ENCODE results near the gene SEMA3F.

SEMA3F gene

DNA sequence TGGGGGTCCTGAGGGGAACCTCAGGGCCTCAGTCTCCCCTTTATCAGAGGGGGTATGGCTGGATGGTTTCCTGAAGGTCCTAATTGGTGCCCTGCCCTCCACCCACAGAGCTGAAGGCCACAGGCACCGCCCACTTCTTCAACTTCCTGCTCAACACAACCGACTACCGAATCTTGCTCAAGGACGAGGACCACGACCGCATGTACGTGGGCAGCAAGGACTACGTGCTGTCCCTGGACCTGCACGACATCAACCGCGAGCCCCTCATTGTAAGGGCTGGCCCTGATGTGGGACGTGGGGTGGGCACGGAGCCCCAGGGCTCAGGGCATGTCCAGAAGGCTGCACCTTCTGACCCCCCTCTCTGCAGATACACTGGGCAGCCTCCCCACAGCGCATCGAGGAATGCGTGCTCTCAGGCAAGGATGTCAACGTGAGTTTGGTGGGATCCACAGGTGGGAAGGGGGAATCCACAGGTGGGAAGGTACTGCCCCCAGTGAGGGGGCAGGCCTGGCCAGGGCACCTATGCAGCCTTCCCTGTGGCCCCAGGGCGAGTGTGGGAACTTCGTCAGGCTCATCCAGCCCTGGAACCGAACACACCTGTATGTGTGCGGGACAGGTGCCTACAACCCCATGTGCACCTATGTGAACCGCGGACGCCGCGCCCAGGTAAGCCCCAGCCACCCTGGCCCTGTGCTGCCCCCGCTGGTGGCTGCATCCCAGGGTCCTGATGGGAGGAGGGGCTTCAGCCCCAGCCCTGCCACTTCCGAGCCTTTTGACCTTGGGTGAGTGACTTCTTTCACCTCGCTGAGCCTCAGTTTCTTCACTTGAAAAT, 18.8 kb downstream of the SEMA3F start:
- DNase-seq, result peak; percentile 34

DNA sequence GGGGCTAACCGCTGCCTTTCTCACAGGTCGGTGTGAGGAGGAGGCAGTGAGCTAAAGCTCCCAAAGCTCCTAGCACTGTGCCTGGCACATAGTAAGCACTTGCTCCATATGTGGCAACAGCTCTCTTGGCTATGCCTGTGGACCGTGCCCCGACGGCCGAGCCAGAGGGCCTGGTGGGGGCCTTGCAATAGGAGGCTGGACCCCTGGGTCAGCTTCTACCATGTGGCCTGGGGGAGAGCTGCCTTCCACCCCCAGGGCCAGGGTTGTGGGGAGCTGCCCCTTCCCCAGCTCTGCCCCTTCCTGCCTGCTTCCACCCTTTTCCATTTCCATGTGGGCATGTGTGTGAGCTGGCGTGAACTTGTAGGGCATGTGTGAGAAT, 19.4 kb downstream of the SEMA3F start:
- no peak for DNase-seq

- DNase-seq, result no peak
Measured at GRCh38 chr3:50174947-50175524, 19.9 kb downstream of the SEMA3F start.

DNA sequence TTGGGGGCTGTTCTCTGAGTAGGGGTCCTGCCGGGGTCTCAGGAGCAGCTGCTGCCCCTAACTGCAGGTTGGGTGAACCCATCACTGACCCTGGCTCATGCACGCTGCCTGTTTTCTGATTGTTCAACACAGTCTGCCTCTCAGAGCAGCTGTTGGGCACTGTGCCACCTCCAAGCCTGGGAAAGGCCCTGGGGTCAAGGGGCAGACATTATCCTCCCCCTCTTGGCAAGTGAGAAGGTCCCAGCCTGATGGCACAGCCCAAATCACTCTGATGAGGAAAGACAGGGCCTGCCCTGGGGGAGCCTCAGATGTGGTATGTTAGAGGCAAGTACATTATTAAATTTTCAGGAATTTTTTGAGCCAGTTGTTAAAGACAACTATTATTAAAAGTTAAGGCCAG, 22.2 kb downstream of the SEMA3F start:
- no peak for DNase-seq

DNA sequence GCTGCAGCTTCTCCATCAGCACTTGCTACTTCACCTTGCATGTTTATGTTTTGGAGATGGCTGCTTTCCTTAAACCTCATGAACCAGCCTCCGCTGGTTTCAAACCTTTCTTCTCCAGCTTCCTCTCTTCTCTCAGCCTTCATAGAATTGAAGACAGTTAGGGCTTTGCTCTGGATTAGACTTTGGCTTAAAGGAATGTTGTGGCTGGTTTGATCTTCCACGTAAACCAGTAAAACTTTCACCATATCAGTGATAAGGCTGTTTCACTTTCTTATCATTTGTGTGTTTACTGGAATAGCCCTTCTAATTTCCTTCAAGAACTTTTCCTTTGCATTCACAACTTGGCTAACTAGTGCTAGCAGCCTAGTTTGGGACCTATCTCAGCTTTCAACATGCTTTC, 24.6 kb downstream of the SEMA3F start:
- no peak for DNase-seq

DNA sequence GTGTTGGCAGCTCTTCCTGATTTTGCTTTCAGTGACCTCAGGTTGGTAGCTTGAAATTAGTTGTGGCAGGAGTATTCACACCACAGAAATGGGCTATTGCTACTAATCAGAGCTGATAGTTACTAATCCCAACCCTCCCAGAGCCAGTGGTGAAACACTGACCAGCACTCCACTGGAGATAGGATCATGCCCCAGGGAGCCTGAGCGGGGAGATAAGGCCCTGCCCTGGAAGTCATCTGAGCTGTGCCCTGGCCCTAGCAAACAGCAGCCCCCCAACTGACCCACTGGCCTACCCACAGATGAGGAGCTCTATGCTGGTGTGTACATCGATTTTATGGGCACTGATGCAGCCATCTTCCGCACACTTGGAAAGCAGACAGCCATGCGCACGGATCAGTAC, 26.9 kb downstream of the SEMA3F start:
- no peak for DNase-seq

DNA sequence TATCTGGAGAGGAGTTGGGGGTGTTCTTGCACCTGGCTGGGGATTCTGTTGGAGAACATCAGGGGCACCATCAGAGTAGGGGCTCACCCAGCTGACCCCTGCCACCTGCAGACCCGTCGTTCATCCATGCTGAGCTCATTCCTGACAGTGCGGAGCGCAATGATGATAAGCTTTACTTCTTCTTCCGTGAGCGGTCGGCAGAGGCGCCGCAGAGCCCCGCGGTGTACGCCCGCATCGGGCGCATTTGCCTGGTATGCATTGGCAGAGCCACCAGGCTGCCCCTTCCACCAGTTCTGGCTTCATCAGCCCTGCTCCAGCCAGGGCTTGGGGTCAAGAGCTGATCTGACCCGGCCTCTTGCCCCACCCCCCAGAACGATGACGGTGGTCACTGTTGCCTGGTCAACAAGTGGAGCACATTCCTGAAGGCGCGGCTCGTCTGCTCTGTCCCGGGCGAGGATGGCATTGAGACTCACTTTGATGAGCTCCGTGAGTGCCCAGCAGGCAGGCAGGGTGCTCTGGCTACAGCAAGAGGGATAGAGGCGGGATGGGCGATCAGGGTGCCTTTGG, 27.5 kb downstream of the SEMA3F start:
- DNase-seq, result no peak

DNA sequence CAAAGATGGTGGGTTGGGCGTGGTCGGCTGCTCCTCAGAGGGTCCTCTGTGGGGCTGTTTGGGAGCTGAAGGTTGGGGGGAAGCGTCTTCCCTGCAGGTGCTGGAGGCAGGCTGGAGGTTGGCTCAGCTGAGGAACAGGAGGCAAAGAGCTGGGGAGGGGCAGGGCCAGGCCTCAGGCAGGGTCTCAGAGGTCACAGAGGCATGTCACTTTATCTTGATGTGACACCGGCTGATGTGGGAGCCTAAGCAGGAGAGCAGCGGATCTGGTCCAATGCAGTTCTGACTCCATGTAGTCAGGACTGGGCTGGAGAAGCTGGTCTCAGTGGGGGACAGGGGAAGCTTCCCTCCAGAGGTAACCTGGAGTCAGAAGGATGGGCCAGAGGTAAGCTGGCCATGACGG, 28.6 kb downstream of the SEMA3F start:
- no peak for DNase-seq

DNA sequence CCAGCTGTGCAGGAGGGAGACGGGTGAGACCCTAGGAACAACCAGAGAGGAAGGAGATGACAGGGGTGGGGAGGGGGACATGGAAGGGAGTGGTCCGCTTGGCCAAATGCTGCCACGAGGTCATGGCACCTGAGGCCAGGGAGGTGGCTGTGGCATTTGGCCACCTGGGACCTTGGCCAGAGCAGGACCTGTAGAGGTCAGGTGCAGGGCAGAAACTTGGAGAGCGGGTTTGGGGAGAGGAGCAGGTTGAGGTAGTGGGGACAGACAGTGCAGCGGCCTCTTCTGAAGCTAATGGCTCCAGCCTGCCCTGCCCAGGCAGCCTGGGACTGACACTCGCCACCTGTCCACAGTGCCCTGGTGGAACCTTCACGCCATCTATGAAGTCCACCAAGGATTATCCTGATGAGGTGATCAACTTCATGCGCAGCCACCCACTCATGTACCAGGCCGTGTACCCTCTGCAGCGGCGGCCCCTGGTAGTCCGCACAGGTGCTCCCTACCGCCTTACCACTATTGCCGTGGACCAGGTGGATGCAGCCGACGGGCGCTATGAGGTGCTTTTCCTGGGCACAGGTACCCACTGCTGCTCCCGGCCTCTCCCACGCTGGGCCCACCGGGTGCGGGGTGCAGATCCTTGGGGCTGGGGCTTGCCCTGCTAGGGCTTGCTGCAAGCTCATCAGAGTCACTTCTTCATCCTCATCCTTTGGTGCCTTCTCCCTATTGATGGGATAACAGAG, 29.3 kb downstream of the SEMA3F start:
- DNase-seq, result no peak

DNA sequence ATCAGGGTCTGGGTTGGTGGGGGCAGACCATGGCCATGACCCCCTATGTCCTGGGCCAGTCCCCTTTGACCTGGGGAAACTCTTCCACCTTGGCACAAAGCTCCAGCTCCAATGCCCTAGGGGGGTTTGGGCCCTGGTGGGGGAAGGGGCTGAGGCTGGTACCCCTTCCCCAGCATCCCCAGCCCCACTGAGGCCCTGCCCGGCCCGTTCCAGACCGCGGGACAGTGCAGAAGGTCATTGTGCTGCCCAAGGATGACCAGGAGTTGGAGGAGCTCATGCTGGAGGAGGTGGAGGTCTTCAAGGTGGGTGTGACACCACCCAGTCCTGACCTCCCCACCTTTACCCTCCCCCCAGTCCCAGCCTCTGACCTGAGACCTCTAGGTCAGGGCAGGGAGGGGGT, 30.1 kb downstream of the SEMA3F start:
- DNase-seq, result no peak

DNA sequence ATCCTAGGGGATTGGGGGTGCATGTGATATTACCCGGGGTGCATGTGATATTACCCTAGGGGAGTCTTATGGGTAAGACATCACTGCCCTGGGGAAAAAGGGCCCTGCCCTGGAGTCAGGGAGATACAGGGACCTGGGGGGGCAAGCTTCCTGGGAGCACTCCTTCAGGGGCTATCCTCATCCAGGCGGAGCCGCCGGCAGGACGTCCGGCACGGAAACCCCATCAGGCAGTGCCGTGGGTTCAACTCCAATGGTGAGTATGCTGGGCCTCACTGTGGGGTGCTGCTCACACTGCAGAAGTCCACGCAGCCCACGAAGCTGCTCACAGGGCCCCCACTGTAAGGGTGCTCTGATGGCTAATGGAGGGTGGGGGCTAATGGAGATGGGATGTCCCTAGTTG, 31.0 kb downstream of the SEMA3F start:
- no peak for DNase-seq

DNA sequence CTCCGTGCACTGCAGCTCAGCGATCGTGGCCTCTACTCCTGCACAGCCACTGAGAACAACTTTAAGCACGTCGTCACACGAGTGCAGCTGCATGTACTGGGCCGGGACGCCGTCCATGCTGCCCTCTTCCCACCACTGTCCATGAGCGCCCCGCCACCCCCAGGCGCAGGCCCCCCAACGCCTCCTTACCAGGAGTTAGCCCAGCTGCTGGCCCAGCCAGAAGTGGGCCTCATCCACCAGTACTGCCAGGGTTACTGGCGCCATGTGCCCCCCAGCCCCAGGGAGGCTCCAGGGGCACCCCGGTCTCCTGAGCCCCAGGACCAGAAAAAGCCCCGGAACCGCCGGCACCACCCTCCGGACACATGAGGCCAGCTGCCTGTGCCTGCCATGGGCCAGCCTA, 32.6 kb downstream of the SEMA3F start:
- no peak for DNase-seq

- peak; percentile 82 for DNase-seq
Measured at GRCh38 chr3:50189274-50189673, 34.1 kb downstream of the SEMA3F start.

GRCh38 chr3:50189989-50190388, 34.9 kb downstream of the SEMA3F start:
- no peak for DNase-seq

DNA sequence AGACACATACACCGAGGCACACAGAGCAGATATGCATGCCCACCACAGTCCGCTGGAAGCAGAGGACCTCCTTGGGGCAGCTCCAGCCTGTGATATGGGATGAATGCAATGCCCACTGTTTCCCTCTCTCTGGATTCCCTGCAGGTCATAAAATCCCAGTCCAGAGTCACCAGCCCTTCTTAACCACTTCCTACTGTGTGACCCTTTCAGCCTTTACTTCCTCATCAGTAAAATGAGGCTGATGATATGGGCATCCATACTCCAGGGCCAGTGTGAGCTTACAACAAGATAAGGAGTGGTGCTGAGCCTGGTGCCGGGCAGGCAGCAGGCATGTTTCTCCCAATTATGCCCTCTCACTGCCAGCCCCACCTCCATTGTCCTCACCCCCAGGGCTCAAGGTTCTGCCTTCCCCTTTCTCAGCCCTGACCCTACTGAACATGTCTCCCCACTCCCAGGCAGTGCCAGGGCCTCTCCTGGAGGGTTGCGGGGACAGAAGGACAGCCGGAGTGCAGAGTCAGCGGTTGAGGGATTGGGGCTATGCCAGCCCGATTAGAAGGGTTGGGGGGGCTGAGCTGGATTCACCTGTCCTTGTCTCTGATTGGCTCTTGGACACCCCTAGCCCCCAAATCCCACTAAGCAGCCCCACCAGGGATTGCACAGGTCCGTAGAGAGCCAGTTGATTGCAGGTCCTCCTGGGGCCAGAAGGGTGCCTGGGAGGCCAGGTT, 36.0 kb downstream of the SEMA3F start, which contains the start of gene GNAT1:
Gene GNAT1, plus strand, starts transcription at position 675 of the 725 bp plus-strand sequence. CDS start 116 bp downstream, outside the sequence.
- DNase-seq, result no peak

- DNase-seq, result no peak
Measured at GRCh38 chr3:50192124-50192523, 37.0 kb downstream of the SEMA3F start.

GRCh38 chr3:50192689-50193141, 37.6 kb downstream of the SEMA3F start:
- peak; percentile 70 for DNase-seq

DNA sequence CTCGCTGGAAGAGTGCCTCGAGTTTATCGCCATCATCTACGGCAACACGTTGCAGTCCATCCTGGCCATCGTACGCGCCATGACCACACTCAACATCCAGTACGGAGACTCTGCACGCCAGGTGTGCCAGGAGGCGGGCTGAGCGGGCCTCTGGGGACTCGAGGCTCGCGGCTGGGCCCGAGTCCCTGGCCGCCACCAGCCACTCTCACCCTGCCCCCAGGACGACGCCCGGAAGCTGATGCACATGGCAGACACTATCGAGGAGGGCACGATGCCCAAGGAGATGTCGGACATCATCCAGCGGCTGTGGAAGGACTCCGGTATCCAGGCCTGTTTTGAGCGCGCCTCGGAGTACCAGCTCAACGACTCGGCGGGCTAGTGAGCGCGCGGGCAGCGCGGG, 38.2 kb downstream of the SEMA3F start:
- no peak for DNase-seq

- DNase-seq, result no peak
Measured at GRCh38 chr3:50193746-50194127, 38.6 kb downstream of the SEMA3F start.

DNA sequence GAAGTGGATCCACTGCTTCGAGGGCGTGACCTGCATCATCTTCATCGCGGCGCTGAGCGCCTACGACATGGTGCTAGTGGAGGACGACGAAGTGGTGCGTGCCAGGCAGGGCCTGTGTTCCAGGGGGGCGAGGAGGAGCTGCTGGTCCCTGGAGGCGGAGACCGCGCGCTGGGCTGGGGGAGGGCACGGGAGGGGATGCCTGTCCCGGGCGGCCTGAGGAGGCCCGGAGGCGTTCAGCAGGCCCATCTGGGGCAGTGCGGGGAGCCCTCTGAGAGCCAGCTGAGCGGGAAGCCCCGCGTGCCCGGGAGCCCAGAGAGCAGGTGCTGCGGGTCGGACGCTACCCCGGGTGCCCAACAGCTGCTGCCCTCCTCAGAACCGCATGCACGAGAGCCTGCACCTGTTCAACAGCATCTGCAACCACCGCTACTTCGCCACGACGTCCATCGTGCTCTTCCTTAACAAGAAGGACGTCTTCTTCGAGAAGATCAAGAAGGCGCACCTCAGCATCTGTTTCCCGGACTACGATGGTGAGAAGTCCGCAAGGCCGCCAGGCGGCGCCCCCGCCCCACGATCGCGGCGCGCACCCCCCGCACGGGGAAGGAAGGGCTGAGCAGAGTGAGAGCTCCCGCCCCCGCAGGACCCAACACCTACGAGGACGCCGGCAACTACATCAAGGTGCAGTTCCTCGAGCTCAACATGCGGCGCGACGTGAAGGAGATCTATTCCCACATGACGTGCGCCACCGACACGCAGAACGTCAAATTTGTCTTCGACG, 39.2 kb downstream of the SEMA3F start:
- DNase-seq, result peak; percentile 62

GRCh38 chr3:50194903-50195500, 39.9 kb downstream of the SEMA3F start:
- DNase-seq, result peak; percentile 11

Data from hematopoietic multipotent progenitor cell treated with erythropoietin and hydrocortisone succinate and interleukin-3 and kit ligand, for 8 days (in vitro differentiated cells).